ENCODE data around the gene KRTAP12-1.

GRCh38 chr21:44667612-44668011, 14.4 kb downstream of the KRTAP12-1 start:
- TF ChIP-seq CTCF (conservative IDR thresholded peaks at IDR 0.05; ENCODE audit: low read length) (no peak), EZH2phosphoT487 (IDR thresholded peaks at IDR 0.05; ENCODE audit: borderline replicate concordance) (no peak)
